HEK293 (cell line): ENCODE data around the gene MALRD1.

Experiments used
- CTCF ChIA-PET: fragments of 350-600 bp; formaldehyde crosslinking; extraction: SDS; loops from one replicate; lab custom pipeline; 2021; ENCODE audit warnings: antibody characterized with exemption; lab: Yijun Ruan, JAX
- POLR2A ChIA-PET: fragments of 300-600 bp; formaldehyde crosslinking; extraction: SDS; loops from one replicate; lab custom pipeline; 2020; ENCODE audit warnings: antibody characterized with exemption, inconsistent platforms; lab: Yijun Ruan, JAX
- H3K27ac ChIP-seq: fragments of 200-500 bp; sonication (Bioruptor generic); 2 replicates; pipeline ENCODE4 v1.5.1; 2014; ENCODE audit warnings: low read depth, low read length, control low read depth, inconsistent platforms; ENCODE audit errors: extremely low read depth
- H3K36me3 ChIP-seq, 2 experiments: fragments of 200-500 bp in 1 of 2; sonication (Bioruptor generic) in 1 of 2; 1 replicate in 1 of 2; 2 replicates in 1 of 2; pipeline ENCODE4 v1.5.1; 2014 to 2017; ENCODE audit warnings: inconsistent platforms in 2 of 2, low read length in 2 of 2; ENCODE audit not compliant: control insufficient read depth in 2 of 2, insufficient read depth in 1 of 2
- H3K4me1 ChIP-seq: fragments of 200-500 bp; sonication (Bioruptor generic); 2 replicates; pipeline ENCODE4 v1.5.1; 2014; ENCODE audit warnings: mild to moderate bottlenecking, low read length, inconsistent platforms; ENCODE audit not compliant: control insufficient read depth, insufficient read depth
- H3K4me3 ChIP-seq: 2 replicates; pipeline ENCODE4 v1.5.1; 2011; ENCODE audit warnings: low read depth, mild to moderate bottlenecking, control low read depth, low read length, moderate library complexity
- H3K9me3 ChIP-seq: fragments of 200-500 bp; sonication (Bioruptor generic); 2 replicates; pipeline ENCODE4 v1.5.1; 2014; ENCODE audit warnings: low read depth, low read length, inconsistent platforms; ENCODE audit not compliant: control insufficient read depth, insufficient read depth
- BCL11B ChIP-seq: fragments of 450-650 bp; formaldehyde crosslinking; IDR thresholded peaks from 2 replicates; pipeline ENCODE4 v1.5.1; 2016; ENCODE audit warnings: low read depth, missing biosample characterization, missing genetic modification characterization
- EGR2 ChIP-seq: fragments of 450-650 bp; formaldehyde crosslinking; IDR thresholded peaks from 2 replicates; pipeline ENCODE4 v1.5.1; 2016; ENCODE audit warnings: low read depth, missing biosample characterization, missing genetic modification characterization
- FEZF1 ChIP-seq: fragments of 450-650 bp; formaldehyde crosslinking; IDR thresholded peaks from 2 replicates; pipeline ENCODE4 v1.5.1; 2016; ENCODE audit warnings: missing biosample characterization, missing genetic modification characterization
- GLIS1 ChIP-seq: fragments of 450-650 bp; formaldehyde crosslinking; IDR thresholded peaks from 2 replicates; pipeline ENCODE4 v1.5.1; 2016; ENCODE audit warnings: missing biosample characterization, missing genetic modification characterization
- KLF1 ChIP-seq: fragments of 450-650 bp; formaldehyde crosslinking; IDR thresholded peaks from 2 replicates; pipeline ENCODE4 v1.5.1; 2016; ENCODE audit warnings: missing biosample characterization, missing genetic modification characterization
- ZBTB20 ChIP-seq: fragments of 450-650 bp; formaldehyde crosslinking; IDR thresholded peaks from 2 replicates; pipeline ENCODE4 v1.5.1; 2016; ENCODE audit warnings: missing biosample characterization, missing genetic modification characterization
- ZBTB7A ChIP-seq: fragments of 450-650 bp; formaldehyde crosslinking; IDR thresholded peaks from 2 replicates; pipeline ENCODE4 v1.5.1; 2016; ENCODE audit warnings: low read depth, missing biosample characterization, missing genetic modification characterization
- ZEB2 ChIP-seq: fragments of 450-650 bp; formaldehyde crosslinking; IDR thresholded peaks from 2 replicates; pipeline ENCODE4 v1.5.1; 2016; ENCODE audit warnings: missing biosample characterization, missing genetic modification characterization
- ZNF133 ChIP-seq: fragments of 450-650 bp; formaldehyde crosslinking; IDR thresholded peaks from 2 replicates; pipeline ENCODE4 v1.5.1; 2016; ENCODE audit warnings: missing biosample characterization, missing genetic modification characterization
- ZNF266 ChIP-seq: fragments of 450-650 bp; formaldehyde crosslinking; IDR thresholded peaks from 2 replicates; pipeline ENCODE4 v1.5.1; 2016; ENCODE audit warnings: missing biosample characterization, missing genetic modification characterization, low read depth
- ZNF394 ChIP-seq: fragments of 450-650 bp; formaldehyde crosslinking; IDR thresholded peaks from 2 replicates; pipeline ENCODE4 v1.5.1; 2016; ENCODE audit warnings: missing biosample characterization, missing genetic modification characterization, mild to moderate bottlenecking, moderate library complexity, borderline replicate concordance
- ZNF548 ChIP-seq: fragments of 450-650 bp; formaldehyde crosslinking; IDR thresholded peaks from 2 replicates; pipeline ENCODE4 v1.5.1; 2016; ENCODE audit warnings: missing biosample characterization, missing genetic modification characterization
- ZNF549 ChIP-seq: fragments of 450-650 bp; IDR thresholded peaks from 2 replicates; pipeline ENCODE4 v1.5.1; 2018; ENCODE audit warnings: missing biosample characterization, missing genetic modification characterization, mild to moderate bottlenecking, inconsistent platforms, moderate library complexity
- ZNF560 ChIP-seq: fragments of 450-650 bp; formaldehyde crosslinking; IDR thresholded peaks from 2 replicates; pipeline ENCODE4 v1.5.1; 2017; ENCODE audit warnings: missing biosample characterization, missing genetic modification characterization, borderline replicate concordance
- ZNF785 ChIP-seq: fragments of 450-650 bp; formaldehyde crosslinking; IDR thresholded peaks from 2 replicates; pipeline ENCODE4 v1.5.1; 2016; ENCODE audit warnings: missing biosample characterization, missing genetic modification characterization
- ZNF791 ChIP-seq: fragments of 450-650 bp; formaldehyde crosslinking; IDR thresholded peaks from 2 replicates; pipeline ENCODE4 v1.5.1; 2016; ENCODE audit warnings: missing biosample characterization, missing genetic modification characterization
- ZNF843 ChIP-seq: fragments of 450-650 bp; formaldehyde crosslinking; IDR thresholded peaks from 2 replicates; pipeline ENCODE4 v1.5.1; 2016; ENCODE audit warnings: missing biosample characterization, missing genetic modification characterization
- TF ChIP-seq, protein P1 (sequence below): fragments of 450-650 bp; formaldehyde crosslinking; IDR thresholded peaks from 2 replicates; pipeline ENCODE4 v1.5.1; 2016; ENCODE audit warnings: missing biosample characterization, missing genetic modification characterization
- TF ChIP-seq, protein P2 (sequence below): fragments of 450-650 bp; formaldehyde crosslinking; IDR thresholded peaks from 2 replicates; pipeline ENCODE4 v1.5.1; 2016; ENCODE audit warnings: missing biosample characterization, missing genetic modification characterization
- TF ChIP-seq, protein P3 (sequence below): fragments of 450-650 bp; formaldehyde crosslinking; IDR thresholded peaks from 2 replicates; pipeline ENCODE4; 2016; ENCODE audit warnings: missing biosample characterization, missing genetic modification characterization

The MALRD1 gene

DNA sequence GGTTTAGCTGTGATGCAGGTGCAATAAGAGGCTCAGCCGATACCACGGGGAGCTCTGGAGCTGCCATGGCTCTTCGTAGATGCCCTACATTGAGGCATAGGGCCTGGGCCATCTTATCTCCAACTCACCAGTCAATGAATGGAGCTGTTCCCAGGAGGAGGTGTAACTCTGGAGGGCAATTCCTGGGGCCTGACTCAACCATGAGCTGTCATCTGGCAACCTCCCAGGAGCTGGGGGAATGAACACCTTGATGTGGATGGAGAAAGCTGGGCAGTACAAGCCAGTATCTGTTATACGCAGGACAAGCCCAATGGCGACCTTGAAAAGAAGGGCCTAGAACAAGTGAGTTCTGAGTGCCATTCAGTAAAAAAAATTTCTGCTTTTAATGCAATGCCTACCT is 543.7 kb downstream of the MALRD1 start:
- no peaks in the 10 kb centered on the region for H3K36me3 ChIP-seq
- ChIA-PET POLR2A (no interaction called here), CTCF (interaction anchor here (0.7 kb wide), 1 partner anchor 71 kb away, joined by 3 read pairs; no protein-coding TSS in a partner anchor)
- H3K4me3 ChIP-seq: no peak overlapping the region
- TF ChIP-seq ZNF549 (tag by site-specific recombination) (no peak), ZEB2 (tag by site-specific recombination) (no peak), KLF1 (tag by site-specific recombination) (no peak), ZBTB7A (no peak), ZNF266 (no peak), EGR2 (tag by site-specific recombination) (no peak), FEZF1 (no peak)
- TF ChIP-seq, protein P1, sequence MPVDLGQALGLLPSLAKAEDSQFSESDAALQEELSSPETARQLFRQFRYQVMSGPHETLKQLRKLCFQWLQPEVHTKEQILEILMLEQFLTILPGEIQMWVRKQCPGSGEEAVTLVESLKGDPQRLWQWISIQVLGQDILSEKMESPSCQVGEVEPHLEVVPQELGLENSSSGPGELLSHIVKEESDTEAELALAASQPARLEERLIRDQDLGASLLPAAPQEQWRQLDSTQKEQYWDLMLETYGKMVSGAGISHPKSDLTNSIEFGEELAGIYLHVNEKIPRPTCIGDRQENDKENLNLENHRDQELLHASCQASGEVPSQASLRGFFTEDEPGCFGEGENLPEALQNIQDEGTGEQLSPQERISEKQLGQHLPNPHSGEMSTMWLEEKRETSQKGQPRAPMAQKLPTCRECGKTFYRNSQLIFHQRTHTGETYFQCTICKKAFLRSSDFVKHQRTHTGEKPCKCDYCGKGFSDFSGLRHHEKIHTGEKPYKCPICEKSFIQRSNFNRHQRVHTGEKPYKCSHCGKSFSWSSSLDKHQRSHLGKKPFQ: no peak
- H3K27ac ChIP-seq: no peak overlapping the region
- no peaks in the 10 kb centered on the region for H3K4me1 ChIP-seq
- H3K9me3 ChIP-seq: no peaks in the 10 kb centered on the region

DNA sequence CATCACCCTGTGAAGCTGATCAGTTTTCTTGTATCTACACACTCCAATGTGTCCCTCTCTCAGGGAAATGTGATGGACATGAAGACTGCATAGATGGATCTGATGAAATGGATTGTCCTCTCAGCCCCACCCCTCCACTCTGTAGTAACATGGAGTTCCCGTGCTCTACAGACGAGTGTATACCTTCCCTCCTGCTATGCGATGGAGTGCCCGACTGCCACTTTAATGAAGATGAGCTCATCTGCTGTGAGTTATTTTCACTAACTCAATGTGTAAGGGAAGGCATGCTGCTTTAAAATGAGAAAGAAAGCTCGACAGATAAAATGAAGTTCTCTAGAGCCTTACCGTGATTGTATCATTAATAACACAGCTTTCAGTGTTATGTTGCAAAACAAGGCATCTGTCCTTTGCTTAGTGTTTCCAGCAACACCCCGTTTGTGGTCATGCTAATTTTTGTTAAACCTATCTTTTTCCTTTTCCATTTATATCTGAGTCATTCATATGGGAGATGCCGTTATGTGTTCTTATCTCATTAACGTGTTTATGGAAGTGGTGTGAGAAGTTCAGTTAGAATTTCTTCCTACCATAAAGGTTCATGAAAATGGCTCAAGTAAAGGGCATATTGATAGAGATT is 546.7 kb downstream of the MALRD1 start:
- H3K9me3 ChIP-seq: no peaks in the 10 kb centered on the region
- no peak overlapping the region for H3K4me3 ChIP-seq
- H3K4me1 ChIP-seq: no peaks in the 10 kb centered on the region
- no peak for TF ChIP-seq BCL11B (tag by site-specific recombination)
- TF ChIP-seq ZNF785 (tag by site-specific recombination): no peak
- ChIA-PET CTCF (no interaction called here), POLR2A (no interaction called here)
- H3K36me3 ChIP-seq: no peaks in the 10 kb centered on the region
- H3K27ac ChIP-seq: no peak overlapping the region

DNA sequence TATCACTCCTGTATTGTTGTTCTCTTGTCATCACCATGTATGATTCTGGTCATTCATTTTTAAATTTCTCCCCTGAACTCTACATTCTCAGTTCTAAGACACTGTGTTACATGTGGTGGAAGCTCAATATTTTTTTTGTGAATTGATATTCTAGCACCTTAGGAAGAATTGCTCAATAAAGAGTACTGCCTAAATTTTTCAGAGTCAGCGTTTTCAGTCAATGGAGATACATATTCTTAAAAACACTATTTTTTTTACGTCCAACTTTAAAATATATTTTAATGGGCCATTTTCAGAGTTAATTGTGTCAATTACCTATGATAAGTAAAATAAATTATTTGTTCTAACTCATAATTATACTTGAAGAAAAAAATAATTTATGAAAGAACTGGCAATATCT is 557.2 kb downstream of the MALRD1 start:
- Histone ChIP-seq H3K36me3 (no peaks in the 10 kb centered on the region), H3K4me1 (no peaks in the 10 kb centered on the region), H3K9me3 (no peaks in the 10 kb centered on the region), H3K4me3 (no peak overlapping the region), H3K27ac (no peak overlapping the region)
- ChIA-PET POLR2A (no interaction called here), CTCF (no interaction called here)
- TF ChIP-seq, protein P2, sequence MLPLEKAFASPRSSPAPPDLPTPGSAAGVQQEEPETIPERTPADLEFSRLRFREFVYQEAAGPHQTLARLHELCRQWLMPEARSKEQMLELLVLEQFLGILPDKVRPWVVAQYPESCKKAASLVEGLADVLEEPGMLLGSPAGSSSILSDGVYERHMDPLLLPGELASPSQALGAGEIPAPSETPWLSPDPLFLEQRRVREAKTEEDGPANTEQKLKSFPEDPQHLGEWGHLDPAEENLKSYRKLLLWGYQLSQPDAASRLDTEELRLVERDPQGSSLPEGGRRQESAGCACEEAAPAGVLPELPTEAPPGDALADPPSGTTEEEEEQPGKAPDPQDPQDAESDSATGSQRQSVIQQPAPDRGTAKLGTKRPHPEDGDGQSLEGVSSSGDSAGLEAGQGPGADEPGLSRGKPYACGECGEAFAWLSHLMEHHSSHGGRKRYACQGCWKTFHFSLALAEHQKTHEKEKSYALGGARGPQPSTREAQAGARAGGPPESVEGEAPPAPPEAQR (tag by site-specific recombination): no peak

DNA sequence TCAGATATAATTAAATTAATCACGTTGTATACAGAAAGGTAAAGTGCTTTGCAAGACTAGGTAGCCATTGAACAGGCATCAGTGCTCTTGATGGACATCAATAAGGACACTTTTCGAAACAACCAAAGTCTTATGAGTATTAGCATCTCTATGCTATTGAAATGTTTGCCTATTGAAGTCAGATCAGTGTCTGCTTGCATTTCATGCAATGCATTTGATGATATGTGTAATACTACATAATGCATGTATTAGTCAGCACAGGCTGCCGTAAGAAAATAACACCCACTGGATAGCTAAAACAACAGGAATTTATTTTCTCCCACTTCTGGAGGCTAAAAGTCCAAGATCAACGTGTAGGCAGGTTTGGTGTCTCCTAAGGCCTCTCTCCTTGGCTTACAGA is 558.4 kb downstream of the MALRD1 start:
- Histone ChIP-seq H3K4me3 (no peak overlapping the region), H3K27ac (no peak overlapping the region)
- POLR2A ChIA-PET: no interaction called here

DNA sequence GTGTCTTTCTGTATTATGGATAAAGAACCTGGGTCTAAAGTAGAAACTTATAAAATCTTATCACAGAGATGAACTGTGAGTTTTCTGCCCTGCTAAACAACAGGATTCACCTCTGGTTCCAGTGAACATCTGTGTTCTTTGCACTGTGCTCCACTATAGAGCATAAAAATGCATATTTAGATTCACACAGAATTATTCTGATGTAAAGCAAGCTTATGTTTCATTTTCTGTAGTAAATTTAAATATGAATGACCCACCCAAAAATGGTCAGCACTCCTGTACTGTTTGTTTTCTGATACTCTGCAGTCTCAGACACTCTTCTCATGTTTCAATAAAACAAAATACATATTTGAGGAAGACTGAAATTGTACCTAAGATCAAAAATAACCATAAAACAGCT is 563.2 kb downstream of the MALRD1 start:
- no peaks in the 10 kb centered on the region for H3K4me1 ChIP-seq
- POLR2A ChIA-PET: no interaction called here
- TF ChIP-seq ZNF560 (no peak), ZNF548 (tag by site-specific recombination) (no peak), ZNF394 (tag by site-specific recombination) (no peak), ZBTB20 (tag by site-specific recombination) (no peak), GLIS1 (tag by site-specific recombination) (no peak), ZNF843 (tag by site-specific recombination) (no peak), ZNF266 (no peak), ZNF791 (no peak), EGR2 (tag by site-specific recombination) (no peak), ZNF133 (no peak)
- TF ChIP-seq, protein P3, sequence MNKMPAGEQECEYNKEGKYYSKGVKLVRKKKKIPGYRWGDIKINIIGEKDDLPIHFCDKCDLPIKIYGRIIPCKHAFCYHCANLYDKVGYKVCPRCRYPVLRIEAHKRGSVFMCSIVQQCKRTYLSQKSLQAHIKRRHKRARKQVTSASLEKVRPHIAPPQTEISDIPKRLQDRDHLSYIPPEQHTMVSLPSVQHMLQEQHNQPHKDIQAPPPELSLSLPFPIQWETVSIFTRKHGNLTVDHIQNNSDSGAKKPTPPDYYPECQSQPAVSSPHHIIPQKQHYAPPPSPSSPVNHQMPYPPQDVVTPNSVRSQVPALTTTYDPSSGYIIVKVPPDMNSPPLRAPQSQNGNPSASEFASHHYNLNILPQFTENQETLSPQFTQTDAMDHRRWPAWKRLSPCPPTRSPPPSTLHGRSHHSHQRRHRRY (tag by site-specific recombination): no peak

More for the DNA sequence above, 558.4 kb downstream of the MALRD1 start:
- CTCF ChIA-PET: no interaction called here
- no peaks in the 10 kb centered on the region for H3K36me3 ChIP-seq
- no peak for TF ChIP-seq GLIS1 (tag by site-specific recombination)
- no peaks in the 10 kb centered on the region for H3K9me3 ChIP-seq
- no peaks in the 10 kb centered on the region for H3K4me1 ChIP-seq

More for the DNA sequence above, 563.2 kb downstream of the MALRD1 start:
- CTCF ChIA-PET: no interaction called here
- H3K27ac ChIP-seq: no peak overlapping the region
- no peaks in the 10 kb centered on the region for H3K9me3 ChIP-seq
- H3K36me3 ChIP-seq: no peaks in the 10 kb centered on the region
- no peak overlapping the region for H3K4me3 ChIP-seq
